ENCODE measurements around the gene RPL4.

DNA sequence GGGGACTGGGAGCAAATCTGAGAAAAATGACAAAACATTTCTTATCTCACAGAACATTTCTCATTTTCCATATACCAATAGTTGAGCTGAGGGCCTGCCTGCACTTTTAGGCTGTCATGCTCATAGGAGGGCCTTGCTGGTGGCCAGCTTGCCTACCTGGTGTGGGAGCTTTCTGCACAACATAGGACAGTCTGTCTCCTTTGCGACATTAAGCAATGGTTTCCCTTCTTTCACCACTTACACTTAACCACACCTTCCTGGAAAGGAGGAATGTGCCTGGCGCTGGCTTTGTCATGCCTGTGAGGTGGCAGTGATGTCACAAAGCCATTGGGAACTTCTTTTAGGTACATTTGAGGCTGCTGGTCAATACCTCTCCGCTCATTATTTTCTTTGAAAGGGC is 12.8 kb downstream of the RPL4 start:
- TF ChIP-seq, protein P1, sequence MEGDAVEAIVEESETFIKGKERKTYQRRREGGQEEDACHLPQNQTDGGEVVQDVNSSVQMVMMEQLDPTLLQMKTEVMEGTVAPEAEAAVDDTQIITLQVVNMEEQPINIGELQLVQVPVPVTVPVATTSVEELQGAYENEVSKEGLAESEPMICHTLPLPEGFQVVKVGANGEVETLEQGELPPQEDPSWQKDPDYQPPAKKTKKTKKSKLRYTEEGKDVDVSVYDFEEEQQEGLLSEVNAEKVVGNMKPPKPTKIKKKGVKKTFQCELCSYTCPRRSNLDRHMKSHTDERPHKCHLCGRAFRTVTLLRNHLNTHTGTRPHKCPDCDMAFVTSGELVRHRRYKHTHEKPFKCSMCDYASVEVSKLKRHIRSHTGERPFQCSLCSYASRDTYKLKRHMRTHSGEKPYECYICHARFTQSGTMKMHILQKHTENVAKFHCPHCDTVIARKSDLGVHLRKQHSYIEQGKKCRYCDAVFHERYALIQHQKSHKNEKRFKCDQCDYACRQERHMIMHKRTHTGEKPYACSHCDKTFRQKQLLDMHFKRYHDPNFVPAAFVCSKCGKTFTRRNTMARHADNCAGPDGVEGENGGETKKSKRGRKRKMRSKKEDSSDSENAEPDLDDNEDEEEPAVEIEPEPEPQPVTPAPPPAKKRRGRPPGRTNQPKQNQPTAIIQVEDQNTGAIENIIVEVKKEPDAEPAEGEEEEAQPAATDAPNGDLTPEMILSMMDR (conservative IDR thresholded peaks at IDR 0.05; ENCODE audit: low read depth, low read length) = no peak
- TF ChIP-seq EZH2 (IDR thresholded peaks at IDR 0.05; ENCODE audit: low read length, unreplicated experiment) = no peak
